Esophagus (tissue), 2 donors: ENCODE measurements around the gene TNPO2. TPM values are rescaled to one million over a fixed set of nuclear protein-coding genes. Genes with fewer than 3 reads are reported as not detected.
"Not testable (repeated sequence)": the region's sequence is repeated elsewhere in the genome, so short reads cannot be mapped to it uniquely, and the experiment has no call there.

Source experiments
- H3K27ac ChIP-seq, 2 donors: one replicate each; pipeline ENCODE4 v1.5.1; 2013; ENCODE audit warnings: low read depth in 2 of 2, mild to moderate bottlenecking in 2 of 2, inconsistent platforms in 1 of 2, low read length in 1 of 2, moderate library complexity in 1 of 2
- H3K27me3 ChIP-seq, 2 donors: one replicate each; pipeline ENCODE4 v1.6.1; 2013; ENCODE audit warnings: low read length in 2 of 2, control low read depth in 1 of 2, mild to moderate bottlenecking in 1 of 2; ENCODE audit not compliant: insufficient read depth in 2 of 2, control insufficient read depth in 1 of 2
- H3K36me3 ChIP-seq, 2 donors: one replicate each; pipeline ENCODE4 v1.6.1; 2013; ENCODE audit warnings: low read length in 1 of 2; ENCODE audit not compliant: control insufficient read depth in 2 of 2, insufficient read depth in 2 of 2
- H3K4me1 ChIP-seq, 2 donors: one replicate each; pipeline ENCODE4 v1.6.1; 2013; ENCODE audit warnings: low read length in 1 of 2; ENCODE audit not compliant: control insufficient read depth in 2 of 2, insufficient read depth in 2 of 2
- H3K4me3 ChIP-seq, 2 donors: one replicate each; pipeline ENCODE4 v1.5.1; 2013; ENCODE audit warnings: low read length in 2 of 2, mild to moderate bottlenecking in 2 of 2, low read depth in 1 of 2, moderate library complexity in 1 of 2
- H3K9me3 ChIP-seq, 2 donors: one replicate each; pipeline ENCODE4 v1.6.1; 2013; ENCODE audit warnings: mild to moderate bottlenecking in 2 of 2, low read depth in 1 of 2, low read length in 1 of 2, moderate library complexity in 1 of 2; ENCODE audit not compliant: control insufficient read depth in 2 of 2, insufficient read depth in 1 of 2
- WGBS, 2 donors: extraction: QIAGEN DNeasy Blood & Tissue Kit; methylation state at CpG; one replicate each; pipeline ENCODE4 v1.1.7; 2013; 5-methylcytosine and 5-hydroxymethylcytosine counted together
- polyA plus RNA-seq, 2 donors: library from polyadenylated mRNA; stranded (reverse); fragments of 200-250 nt; gene quantifications; one replicate each; pipeline ENCODE4 v1.2.3, GENCODE V29; 2013
- donor health status: healthy with polysubstance abuse.
- donor health status: Bipolar disorder and iron deficiency.

TNPO2 gene
- polyA plus RNA-seq, 2 donors = 29.7 to 37.2 TPM

- not testable (repeated sequence) for H3K27ac ChIP-seq, H3K27me3 ChIP-seq
- WGBS, 2 donors = 41 to 64% methylated on average over 9 to 12 of the region's 14 CpGs
Observed at GRCh38 chr19:12712077-12712476, 11.7 kb downstream of the TNPO2 start.

GRCh38 chr19:12711187-12711586 is 12.5 kb downstream of the TNPO2 start:
- Histone ChIP-seq H3K36me3 (peaks cover 23 to 45% of the 10 kb centered on the region in 2 donors), H3K9me3 (no peaks in the 10 kb centered on the region), H3K4me3 (no peak overlapping the region), H3K27me3 (no peaks in the 10 kb centered on the region), H3K4me1 (no peaks in the 10 kb centered on the region), H3K27ac (no peak overlapping the region)
- 93 to 94% methylated on average over 17 of the region's 17 CpGs for WGBS, 2 donors

More at GRCh38 chr19:12712077-12712476, 11.7 kb downstream of the TNPO2 start:
- not testable (repeated sequence) for H3K4me1 ChIP-seq, H3K4me3 ChIP-seq, H3K9me3 ChIP-seq
- H3K36me3 ChIP-seq = peaks cover 19 to 42% of the 10 kb centered on the region in 2 donors

- 94 to 95% methylated on average over 8 of the region's 8 CpGs for WGBS, 2 donors
- Histone ChIP-seq H3K27ac (no peak overlapping the region), H3K36me3 (peaks cover 25 to 44% of the 10 kb centered on the region in 2 donors), H3K9me3 (no peaks in the 10 kb centered on the region), H3K4me3 (no peak overlapping the region), H3K4me1 (no peaks in the 10 kb centered on the region), H3K27me3 (no peaks in the 10 kb centered on the region)
Observed at GRCh38 chr19:12708641-12709040, 15.1 kb downstream of the TNPO2 start.

- Histone ChIP-seq H3K27me3 (no peaks in the 10 kb centered on the region), H3K27ac (no peak overlapping the region), H3K4me3 (no peak overlapping the region), H3K36me3 (peaks cover 31 to 56% of the 10 kb centered on the region in 2 donors), H3K9me3 (no peaks in the 10 kb centered on the region), H3K4me1 (no peaks in the 10 kb centered on the region)
- 93 to 95% methylated on average over 13 of the region's 13 CpGs for WGBS, 2 donors
Observed at GRCh38 chr19:12706332-12706718, 17.4 kb downstream of the TNPO2 start.

- WGBS, 2 donors = 90 to 92% methylated on average over 29 of the region's 29 CpGs
Observed at GRCh38 chr19:12705654-12706331, 17.9 kb downstream of the TNPO2 start.

GRCh38 chr19:12705169-12705568 is 18.6 kb downstream of the TNPO2 start:
- Histone ChIP-seq H3K27me3 (no peaks in the 10 kb centered on the region), H3K4me3 (no peak overlapping the region), H3K9me3 (no peaks in the 10 kb centered on the region), H3K36me3 (peaks cover 36 to 58% of the 10 kb centered on the region in 2 donors), H3K4me1 (no peaks in the 10 kb centered on the region), H3K27ac (no peak overlapping the region)
- WGBS, 2 donors = 92 to 93% methylated on average over 13 of the region's 13 CpGs

More at GRCh38 chr19:12705654-12706331, 17.9 kb downstream of the TNPO2 start:
- no peak overlapping the region for H3K4me3 ChIP-seq
- H3K4me1 ChIP-seq = no peaks in the 10 kb centered on the region
- H3K9me3 ChIP-seq = no peaks in the 10 kb centered on the region
- peaks cover 33 to 58% of the 10 kb centered on the region in 2 donors for H3K36me3 ChIP-seq
- H3K27me3 ChIP-seq = no peaks in the 10 kb centered on the region
- H3K27ac ChIP-seq = no peak overlapping the region

GRCh38 chr19:12703046-12703445 is 20.7 kb downstream of the TNPO2 start:
- WGBS, 2 donors = 65 to 70% methylated on average over 9 of the region's 9 CpGs
- no peaks in the 10 kb centered on the region for H3K27me3 ChIP-seq

GRCh38 chr19:12701596-12702282 is 22.0 kb downstream of the TNPO2 start:
- WGBS, 2 donors = 88% methylated on average over 29 to 33 of the region's 33 CpGs
- H3K27ac ChIP-seq = no peak overlapping the region
- no peak overlapping the region for H3K4me3 ChIP-seq
- peaks cover 34 to 50% of the 10 kb centered on the region in 2 donors for H3K36me3 ChIP-seq
- H3K4me1 ChIP-seq = peaks cover 0 to 3% of the 10 kb centered on the region in 2 donors
- no peaks in the 10 kb centered on the region for H3K9me3 ChIP-seq
- H3K27me3 ChIP-seq = no peaks in the 10 kb centered on the region

More at GRCh38 chr19:12703046-12703445, 20.7 kb downstream of the TNPO2 start:
- Histone ChIP-seq H3K27ac (no peak overlapping the region), H3K4me1 (no peaks in the 10 kb centered on the region), H3K9me3 (no peaks in the 10 kb centered on the region), H3K36me3 (peaks cover 34 to 50% of the 10 kb centered on the region in 2 donors), H3K4me3 (no peak overlapping the region)

- peaks cover 18 to 27% of the 10 kb centered on the region in 2 donors for H3K36me3 ChIP-seq
- 76 to 83% methylated on average over 6 of the region's 6 CpGs for WGBS, 2 donors
- no peak overlapping the region for H3K4me3 ChIP-seq
- H3K9me3 ChIP-seq = no peaks in the 10 kb centered on the region
- H3K27me3 ChIP-seq = no peaks in the 10 kb centered on the region
- H3K4me1 ChIP-seq = peaks cover 5 to 8% of the 10 kb centered on the region in 2 donors
- no peak overlapping the region for H3K27ac ChIP-seq
Observed at GRCh38 chr19:12698138-12698537, 25.6 kb downstream of the TNPO2 start.
